Loucy (cell line): Measurements from ENCODE around the gene BPIFB1.

Experiments
- CTCF ChIP-seq: fragments of 200-600 bp; sonication (generic); conservative IDR thresholded peaks from 2 replicates; pipeline ENCODE4 v1.5.1; 2014; ENCODE audit warnings: mild to moderate bottlenecking, antibody characterized with exemption, low read length
- EZH2phosphoT487 ChIP-seq: fragments of 200-600 bp; IDR thresholded peaks from 2 replicates; pipeline ENCODE4 v1.6.1; 2018; ENCODE audit warnings: antibody characterized with exemption, mild to moderate bottlenecking, moderate library complexity, borderline replicate concordance

- no peak for TF ChIP-seq CTCF
- no peak for TF ChIP-seq EZH2phosphoT487
Measured at GRCh38 chr20:33298391-33298790, 15.4 kb downstream of the BPIFB1 start.
